DND-41 (cell line): ENCODE data around the gene DPH6.

Experiments used
- EZH2 ChIP-seq: IDR thresholded peaks from 3 replicates; pipeline ENCODE4 v1.6.1; 2012; ENCODE audit warnings: borderline replicate concordance, low read depth, mild to moderate bottlenecking, moderate library complexity, low read length, inconsistent platforms; ENCODE audit not compliant: severe bottlenecking
- TF ChIP-seq, protein P1 (sequence below): IDR thresholded peaks from 2 replicates; pipeline ENCODE4 v1.5.1; 2012; ENCODE audit warnings: borderline replicate concordance, low read length, moderate library complexity, mild to moderate bottlenecking; ENCODE audit not compliant: poor library complexity, severe bottlenecking; ENCODE audit errors: extremely low read depth

GRCh38 chr15:35440265-35440664 lies 105.7 kb downstream of the DPH6 start:
- TF ChIP-seq, protein P1, sequence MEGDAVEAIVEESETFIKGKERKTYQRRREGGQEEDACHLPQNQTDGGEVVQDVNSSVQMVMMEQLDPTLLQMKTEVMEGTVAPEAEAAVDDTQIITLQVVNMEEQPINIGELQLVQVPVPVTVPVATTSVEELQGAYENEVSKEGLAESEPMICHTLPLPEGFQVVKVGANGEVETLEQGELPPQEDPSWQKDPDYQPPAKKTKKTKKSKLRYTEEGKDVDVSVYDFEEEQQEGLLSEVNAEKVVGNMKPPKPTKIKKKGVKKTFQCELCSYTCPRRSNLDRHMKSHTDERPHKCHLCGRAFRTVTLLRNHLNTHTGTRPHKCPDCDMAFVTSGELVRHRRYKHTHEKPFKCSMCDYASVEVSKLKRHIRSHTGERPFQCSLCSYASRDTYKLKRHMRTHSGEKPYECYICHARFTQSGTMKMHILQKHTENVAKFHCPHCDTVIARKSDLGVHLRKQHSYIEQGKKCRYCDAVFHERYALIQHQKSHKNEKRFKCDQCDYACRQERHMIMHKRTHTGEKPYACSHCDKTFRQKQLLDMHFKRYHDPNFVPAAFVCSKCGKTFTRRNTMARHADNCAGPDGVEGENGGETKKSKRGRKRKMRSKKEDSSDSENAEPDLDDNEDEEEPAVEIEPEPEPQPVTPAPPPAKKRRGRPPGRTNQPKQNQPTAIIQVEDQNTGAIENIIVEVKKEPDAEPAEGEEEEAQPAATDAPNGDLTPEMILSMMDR, result no peak
- TF ChIP-seq EZH2, result no peak
